HL-60 (cell line): ENCODE data around the gene GFER.

Source experiments
- CTCF ChIP-seq: IDR thresholded peaks from one replicate; pipeline ENCODE4 v1.5.1; 2011; ENCODE audit warnings: low read length, control low read depth, inconsistent platforms; ENCODE audit not compliant: insufficient read depth
- POLR2AphosphoS5 ChIP-seq: IDR thresholded peaks from 2 replicates; pipeline ENCODE4 v1.6.1; 2012; ENCODE audit warnings: low read depth

GRCh38 chr16:1987198-1987597 lies 3.2 kb downstream of the GFER start:
- no peak for TF ChIP-seq CTCF
- no peak for TF ChIP-seq POLR2AphosphoS5
